Measurements from ENCODE around the gene AK4.

The AK4 gene

DNA sequence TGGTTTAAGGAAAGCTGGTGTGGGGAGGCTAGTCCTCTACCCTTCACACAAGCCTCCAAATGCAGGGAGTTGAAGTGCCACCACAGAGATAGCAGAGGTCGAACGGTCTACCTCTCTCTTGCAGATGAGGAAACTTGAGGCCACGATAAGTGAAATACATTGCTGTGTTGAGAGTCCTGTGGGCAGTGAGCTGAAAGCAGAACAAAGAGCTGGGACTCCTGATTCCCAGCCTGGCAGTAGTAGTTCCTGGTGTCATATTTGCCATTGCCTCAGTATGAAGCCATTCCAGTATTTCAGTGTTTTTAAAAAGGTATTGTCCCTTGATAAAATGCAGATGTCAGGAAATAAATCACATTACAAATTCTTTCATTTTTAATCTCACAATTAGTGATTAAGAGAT lies 28.6 kb downstream of the AK4 start:
- Histone ChIP-seq H3K9me3 (ENCODE audit: control insufficient read depth in 2 of 2, low read length in 2 of 2) (no peaks in the 10 kb centered on the region), H3K9ac (ENCODE audit: low read length in 2 of 2) (no peak overlapping the region), H3K36me3 (ENCODE audit: control insufficient read depth in 2 of 2, insufficient read depth in 2 of 2, low read length in 2 of 2) (no peaks in the 10 kb centered on the region), H3K27ac (ENCODE audit: low read length) (peak overlapping the region; percentile 64), H3K4me3 (ENCODE audit: low read length in 2 of 2) (peak overlapping the region in 1 of 2 donors; percentile 14), H3K4me1 (ENCODE audit: control insufficient read depth, insufficient read depth, low read length) (peaks cover 21% of the 10 kb centered on the region), H3K27me3 (ENCODE audit: control insufficient read depth in 1 of 2, insufficient read depth in 2 of 2, low read length in 2 of 2) (no peaks in the 10 kb centered on the region)

- H3K9ac ChIP-seq (ENCODE audit: low read length in 2 of 2): no peak overlapping the region
- H3K27ac ChIP-seq (ENCODE audit: low read length): no peak overlapping the region
- no peaks in the 10 kb centered on the region for H3K9me3 ChIP-seq (ENCODE audit: control insufficient read depth in 2 of 2, low read length in 2 of 2)
- H3K4me3 ChIP-seq (ENCODE audit: low read length in 2 of 2): no peak overlapping the region
- peaks cover 21% of the 10 kb centered on the region for H3K4me1 ChIP-seq (ENCODE audit: control insufficient read depth, insufficient read depth, low read length)
- H3K27me3 ChIP-seq (ENCODE audit: control insufficient read depth in 1 of 2, insufficient read depth in 2 of 2, low read length in 2 of 2): no peaks in the 10 kb centered on the region
- H3K36me3 ChIP-seq (ENCODE audit: control insufficient read depth in 2 of 2, insufficient read depth in 2 of 2, low read length in 2 of 2): no peaks in the 10 kb centered on the region
Observed at GRCh38 chr1:65177457-65177856, 29.5 kb downstream of the AK4 start.

DNA sequence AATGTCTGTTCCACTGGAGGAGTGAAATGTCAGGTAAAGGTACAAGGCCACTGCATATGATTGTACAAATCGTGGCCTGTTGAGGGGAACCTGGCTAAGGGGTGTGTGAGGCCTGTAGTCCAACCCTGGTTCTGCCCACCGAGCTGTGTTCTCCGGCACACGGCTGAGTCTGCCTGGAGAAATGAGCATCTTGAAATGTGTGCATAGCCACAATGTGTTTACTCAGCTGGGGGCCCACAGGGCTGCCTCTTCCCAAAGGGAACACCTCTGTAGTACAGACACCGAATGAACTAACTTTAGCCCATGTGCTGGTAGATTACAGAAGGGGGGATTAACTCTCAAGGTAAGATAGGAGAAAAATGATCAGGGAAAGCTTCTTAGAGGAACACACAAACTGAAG lies 30.2 kb downstream of the AK4 start:
- Histone ChIP-seq H3K4me3 (ENCODE audit: low read length in 2 of 2) (no peak overlapping the region), H3K9me3 (ENCODE audit: control insufficient read depth in 2 of 2, low read length in 2 of 2) (no peaks in the 10 kb centered on the region), H3K27ac (ENCODE audit: low read length) (no peak overlapping the region), H3K27me3 (ENCODE audit: control insufficient read depth in 1 of 2, insufficient read depth in 2 of 2, low read length in 2 of 2) (no peaks in the 10 kb centered on the region), H3K4me1 (ENCODE audit: control insufficient read depth, insufficient read depth, low read length) (peaks cover 24% of the 10 kb centered on the region), H3K9ac (ENCODE audit: low read length in 2 of 2) (no peak overlapping the region), H3K36me3 (ENCODE audit: control insufficient read depth in 2 of 2, insufficient read depth in 2 of 2, low read length in 2 of 2) (no peaks in the 10 kb centered on the region)

DNA sequence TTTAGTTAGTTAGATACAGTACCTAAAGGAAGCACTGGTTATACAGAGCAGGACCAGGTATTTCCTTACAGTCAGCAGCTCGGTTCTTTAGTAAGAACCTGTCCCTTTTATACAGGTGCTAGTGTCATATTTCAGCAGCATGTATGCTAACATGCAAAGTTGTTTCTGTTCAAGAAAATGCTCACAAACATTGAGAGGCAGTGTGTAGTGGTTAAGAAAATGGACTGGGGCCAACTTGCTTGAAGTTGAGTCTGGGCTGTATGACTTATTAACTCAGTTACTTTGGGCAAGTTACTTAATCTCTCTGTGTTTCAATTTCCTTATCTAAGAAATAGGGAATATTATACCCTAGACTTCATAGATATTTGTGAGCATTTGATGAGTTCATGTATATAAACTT lies 31.1 kb downstream of the AK4 start:
- no peak overlapping the region for H3K9ac ChIP-seq (ENCODE audit: low read length in 2 of 2)
- no peaks in the 10 kb centered on the region for H3K27me3 ChIP-seq (ENCODE audit: control insufficient read depth in 1 of 2, insufficient read depth in 2 of 2, low read length in 2 of 2)
- H3K4me1 ChIP-seq (ENCODE audit: control insufficient read depth, insufficient read depth, low read length): peaks cover 25% of the 10 kb centered on the region
- H3K27ac ChIP-seq (ENCODE audit: low read length): no peak overlapping the region
- no peaks in the 10 kb centered on the region for H3K9me3 ChIP-seq (ENCODE audit: control insufficient read depth in 2 of 2, low read length in 2 of 2)
- no peaks in the 10 kb centered on the region for H3K36me3 ChIP-seq (ENCODE audit: control insufficient read depth in 2 of 2, insufficient read depth in 2 of 2, low read length in 2 of 2)
- H3K4me3 ChIP-seq (ENCODE audit: low read length in 2 of 2): no peak overlapping the region

- Histone ChIP-seq H3K9ac (ENCODE audit: low read length in 2 of 2) (no peak overlapping the region), H3K27ac (ENCODE audit: low read length) (no peak overlapping the region), H3K9me3 (ENCODE audit: control insufficient read depth in 2 of 2, low read length in 2 of 2) (no peaks in the 10 kb centered on the region), H3K27me3 (ENCODE audit: control insufficient read depth in 1 of 2, insufficient read depth in 2 of 2, low read length in 2 of 2) (no peaks in the 10 kb centered on the region), H3K36me3 (ENCODE audit: control insufficient read depth in 2 of 2, insufficient read depth in 2 of 2, low read length in 2 of 2) (no peaks in the 10 kb centered on the region), H3K4me1 (ENCODE audit: control insufficient read depth, insufficient read depth, low read length) (peaks cover 11% of the 10 kb centered on the region), H3K4me3 (ENCODE audit: low read length in 2 of 2) (no peak overlapping the region)
Observed at GRCh38 chr1:65180977-65181376, 33.0 kb downstream of the AK4 start.

- Histone ChIP-seq H3K4me1 (ENCODE audit: control insufficient read depth, insufficient read depth, low read length) (peaks cover 4% of the 10 kb centered on the region), H3K9me3 (ENCODE audit: control insufficient read depth in 2 of 2, low read length in 2 of 2) (no peaks in the 10 kb centered on the region), H3K27ac (ENCODE audit: low read length) (no peak overlapping the region), H3K4me3 (ENCODE audit: low read length in 2 of 2) (no peak overlapping the region), H3K36me3 (ENCODE audit: control insufficient read depth in 2 of 2, insufficient read depth in 2 of 2, low read length in 2 of 2) (no peaks in the 10 kb centered on the region), H3K9ac (ENCODE audit: low read length in 2 of 2) (no peak overlapping the region), H3K27me3 (ENCODE audit: control insufficient read depth in 1 of 2, insufficient read depth in 2 of 2, low read length in 2 of 2) (no peaks in the 10 kb centered on the region)
Observed at GRCh38 chr1:65182658-65183268, 34.8 kb downstream of the AK4 start.

DNA sequence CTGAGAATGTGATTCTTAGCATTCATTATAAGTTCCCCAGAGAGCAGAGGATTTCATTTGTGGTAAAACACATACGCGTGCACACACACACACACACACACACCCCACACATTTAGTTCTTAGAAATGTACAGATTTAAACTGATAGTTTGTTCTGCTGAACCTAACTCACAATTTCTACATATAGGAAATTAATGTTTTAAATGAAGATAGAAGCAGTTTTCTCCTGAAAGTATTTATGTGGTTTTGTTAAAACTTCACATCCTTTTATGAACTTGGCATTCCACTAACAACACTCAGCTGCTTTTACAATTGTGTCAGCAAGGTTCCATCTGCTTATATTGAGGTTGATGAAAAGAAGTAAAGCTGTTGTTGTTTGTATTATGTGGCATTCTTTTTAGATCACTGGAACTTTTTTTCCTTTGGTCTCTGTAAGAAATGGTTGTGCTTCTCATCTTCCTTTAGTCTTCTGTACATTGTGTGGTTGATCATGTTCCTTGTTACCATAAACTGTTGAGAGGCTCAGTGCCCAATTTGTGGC lies 41.6 kb downstream of the AK4 start:
- H3K4me1 ChIP-seq (ENCODE audit: control insufficient read depth, insufficient read depth, low read length): no peaks in the 10 kb centered on the region
- no peak overlapping the region for H3K9ac ChIP-seq (ENCODE audit: low read length in 2 of 2)
- H3K36me3 ChIP-seq (ENCODE audit: control insufficient read depth in 2 of 2, insufficient read depth in 2 of 2, low read length in 2 of 2): peaks cover 0 to 10% of the 10 kb centered on the region in 2 donors
- no peaks in the 10 kb centered on the region for H3K27me3 ChIP-seq (ENCODE audit: control insufficient read depth in 1 of 2, insufficient read depth in 2 of 2, low read length in 2 of 2)
- H3K27ac ChIP-seq (ENCODE audit: low read length): no peak overlapping the region
- H3K4me3 ChIP-seq (ENCODE audit: low read length in 2 of 2): no peak overlapping the region
- no peaks in the 10 kb centered on the region for H3K9me3 ChIP-seq (ENCODE audit: control insufficient read depth in 2 of 2, low read length in 2 of 2)

DNA sequence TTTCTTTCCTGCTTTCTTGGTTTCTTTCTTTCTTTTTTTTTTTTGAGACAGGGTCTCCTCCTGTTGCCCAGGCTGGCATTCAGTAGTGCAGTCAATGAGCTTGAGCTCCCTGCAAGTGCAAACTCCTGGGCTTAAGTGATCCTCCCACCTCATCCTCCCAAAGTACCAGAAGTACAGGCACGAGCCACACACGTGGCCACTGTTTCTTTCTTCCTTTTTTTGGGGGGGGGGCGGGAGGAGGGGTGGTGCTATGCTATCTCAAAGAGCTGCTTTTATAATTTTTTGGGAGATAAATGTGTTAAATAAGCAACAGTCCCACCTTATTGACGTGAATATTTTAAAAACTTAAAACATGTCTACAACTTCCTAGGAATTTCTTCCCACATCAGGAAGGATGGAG lies 42.2 kb downstream of the AK4 start:
- no peaks in the 10 kb centered on the region for H3K4me1 ChIP-seq (ENCODE audit: control insufficient read depth, insufficient read depth, low read length)
- H3K27ac ChIP-seq (ENCODE audit: low read length): no peak overlapping the region
- H3K4me3 ChIP-seq (ENCODE audit: low read length in 2 of 2): no peak overlapping the region
- H3K9me3 ChIP-seq (ENCODE audit: control insufficient read depth in 2 of 2, low read length in 2 of 2): no peaks in the 10 kb centered on the region
- peaks cover 0 to 10% of the 10 kb centered on the region in 2 donors for H3K36me3 ChIP-seq (ENCODE audit: control insufficient read depth in 2 of 2, insufficient read depth in 2 of 2, low read length in 2 of 2)
- H3K27me3 ChIP-seq (ENCODE audit: control insufficient read depth in 1 of 2, insufficient read depth in 2 of 2, low read length in 2 of 2): no peaks in the 10 kb centered on the region
- no peak overlapping the region for H3K9ac ChIP-seq (ENCODE audit: low read length in 2 of 2)

DNA sequence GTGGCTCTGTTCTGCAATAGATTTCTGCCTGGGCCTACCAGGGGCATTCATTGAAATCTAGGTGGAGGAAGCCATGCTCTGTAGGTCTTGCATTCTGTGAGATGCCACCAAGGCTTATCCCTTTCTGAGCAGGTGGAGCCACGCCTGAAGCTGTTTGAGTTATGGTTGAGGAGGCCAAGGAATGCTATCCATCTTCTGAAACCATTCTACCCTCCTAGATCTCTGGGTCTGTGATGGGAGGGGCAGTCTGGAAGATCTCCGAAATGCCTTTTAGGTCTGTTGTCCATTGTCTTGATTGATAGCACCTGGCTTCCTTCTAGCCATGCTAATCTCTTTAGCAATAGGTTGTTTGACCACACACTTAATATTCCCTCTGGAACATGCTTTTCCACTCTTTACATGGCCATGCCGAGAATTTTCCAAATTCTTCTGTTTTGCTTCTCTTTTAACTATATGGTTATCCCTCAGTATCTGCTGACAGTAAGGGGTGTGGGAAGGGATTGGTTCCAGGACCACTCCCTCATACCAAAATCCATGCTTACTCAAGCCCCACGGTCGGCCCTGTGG lies 45.2 kb downstream of the AK4 start:
- no peaks in the 10 kb centered on the region for H3K9me3 ChIP-seq (ENCODE audit: control insufficient read depth in 2 of 2, low read length in 2 of 2)
- no peak overlapping the region for H3K27ac ChIP-seq (ENCODE audit: low read length)
- no peak overlapping the region for H3K4me3 ChIP-seq (ENCODE audit: low read length in 2 of 2)
- no peak overlapping the region for H3K9ac ChIP-seq (ENCODE audit: low read length in 2 of 2)
- H3K27me3 ChIP-seq (ENCODE audit: control insufficient read depth in 1 of 2, insufficient read depth in 2 of 2, low read length in 2 of 2): no peaks in the 10 kb centered on the region
- peaks cover 0 to 10% of the 10 kb centered on the region in 2 donors for H3K36me3 ChIP-seq (ENCODE audit: control insufficient read depth in 2 of 2, insufficient read depth in 2 of 2, low read length in 2 of 2)
- H3K4me1 ChIP-seq (ENCODE audit: control insufficient read depth, insufficient read depth, low read length): no peaks in the 10 kb centered on the region

DNA sequence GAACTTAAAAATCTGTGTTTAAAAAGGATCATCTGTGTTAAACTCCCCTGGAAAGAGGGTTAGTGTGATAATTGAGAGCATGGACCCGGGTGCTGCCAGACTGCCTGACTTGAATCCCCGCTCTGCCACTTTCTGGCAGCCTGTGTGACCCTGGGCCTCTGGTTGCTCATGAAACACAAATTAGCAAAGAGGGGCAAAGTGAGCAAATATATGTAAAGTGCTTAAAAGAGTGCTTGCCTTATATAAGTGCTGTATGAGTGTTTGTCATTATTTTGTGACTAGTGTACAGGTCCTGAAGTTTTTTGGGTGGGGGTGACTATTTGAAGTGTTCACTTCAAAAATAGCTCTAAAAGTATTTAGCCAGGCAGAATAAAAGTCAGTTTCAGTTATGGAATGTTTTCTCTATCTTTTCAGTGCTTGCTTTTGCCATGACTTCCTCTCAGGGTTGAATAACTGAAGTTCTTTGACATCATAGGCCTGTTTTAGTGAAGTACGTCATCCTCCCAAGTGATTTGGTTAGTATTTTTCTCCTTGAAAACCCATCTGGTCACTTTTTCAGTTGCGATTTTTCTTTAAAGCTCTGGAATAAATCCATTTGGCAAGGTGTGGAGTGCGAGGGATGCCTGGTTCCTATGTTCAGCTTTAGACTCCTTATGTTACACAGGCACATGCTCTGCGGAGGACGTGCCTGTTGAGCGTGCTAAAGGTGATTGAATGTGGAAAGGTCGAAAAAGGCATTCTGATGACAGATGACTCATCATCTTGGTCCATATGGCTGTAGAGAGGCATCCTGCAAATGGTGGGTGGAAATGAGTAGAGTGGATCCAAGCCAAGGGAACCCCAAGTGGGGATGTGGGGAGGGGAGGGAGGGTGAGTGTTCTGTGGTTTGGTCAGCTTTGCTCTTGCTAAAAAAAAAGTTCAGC lies 47.8 kb downstream of the AK4 start:
- Histone ChIP-seq H3K27me3 (ENCODE audit: control insufficient read depth in 1 of 2, insufficient read depth in 2 of 2, low read length in 2 of 2) (no peaks in the 10 kb centered on the region), H3K27ac (ENCODE audit: low read length) (no peak overlapping the region), H3K9me3 (ENCODE audit: control insufficient read depth in 2 of 2, low read length in 2 of 2) (no peaks in the 10 kb centered on the region), H3K36me3 (ENCODE audit: control insufficient read depth in 2 of 2, insufficient read depth in 2 of 2, low read length in 2 of 2) (peaks cover 0 to 10% of the 10 kb centered on the region in 2 donors), H3K4me3 (ENCODE audit: low read length in 2 of 2) (no peak overlapping the region), H3K9ac (ENCODE audit: low read length in 2 of 2) (no peak overlapping the region), H3K4me1 (ENCODE audit: control insufficient read depth, insufficient read depth, low read length) (no peaks in the 10 kb centered on the region)
